Uterus (tissue), 2 donors: ENCODE results near the gene CHEK1.

ENCODE experiments used
- CTCF ChIP-seq, 4 experiments: fragments of 200-600 bp in 2 of 4; fragments of 450-650 bp in 2 of 4; sonication (generic) in 2 of 4; IDR thresholded peaks; one replicate each; pipeline ENCODE4 v1.5.1; 2016 to 2019; ENCODE audit warnings: antibody characterized with exemption in 4 of 4, mild to moderate bottlenecking in 2 of 4, moderate library complexity in 1 of 4
- POLR2A ChIP-seq, 2 donors: fragments of 450-650 bp; IDR thresholded peaks; one replicate each; pipeline ENCODE4 v1.6.1; 2016; ENCODE audit warnings: antibody characterized with exemption in 2 of 2, mild to moderate bottlenecking in 1 of 2, moderate library complexity in 1 of 2

GRCh38 chr11:125645871-125646270 lies 20.9 kb downstream of the CHEK1 start:
- TF ChIP-seq CTCF (IDR thresholded peaks at IDR 0.05) (no peak), POLR2A (IDR thresholded peaks at IDR 0.05) (no peak)
